ENCODE data around the gene CAMTA1.

Gene CAMTA1

GRCh38 chr1:7174980-7175906, 390.0 kb downstream of the CAMTA1 start:
- no peak for DNase-seq

- DNase-seq = no peak
Observed at GRCh38 chr1:7177021-7177420, 391.8 kb downstream of the CAMTA1 start.

- no peak for DNase-seq
Observed at GRCh38 chr1:7177438-7178146, 392.3 kb downstream of the CAMTA1 start.

- DNase-seq = no peak
Observed at GRCh38 chr1:7178336-7178735, 393.1 kb downstream of the CAMTA1 start.

- DNase-seq = no peak
Observed at GRCh38 chr1:7178741-7179140, 393.5 kb downstream of the CAMTA1 start.

GRCh38 chr1:7185721-7186120, 400.5 kb downstream of the CAMTA1 start:
- no peak for DNase-seq

GRCh38 chr1:7186382-7187111, 401.3 kb downstream of the CAMTA1 start:
- DNase-seq = no peak

- no peak for DNase-seq
Observed at GRCh38 chr1:7187112-7187493, 401.8 kb downstream of the CAMTA1 start.

- DNase-seq = no peak
Observed at GRCh38 chr1:7190261-7190660, 405.0 kb downstream of the CAMTA1 start.

- DNase-seq = no peak
Observed at GRCh38 chr1:7192453-7192852, 407.2 kb downstream of the CAMTA1 start.

- DNase-seq = no peak
Observed at GRCh38 chr1:7196036-7196911, 411.0 kb downstream of the CAMTA1 start.

GRCh38 chr1:7198664-7199063, 413.4 kb downstream of the CAMTA1 start:
- DNase-seq = no peak

GRCh38 chr1:7199077-7199779, 414.0 kb downstream of the CAMTA1 start:
- DNase-seq = no peak

GRCh38 chr1:7207875-7208646, 422.8 kb downstream of the CAMTA1 start:
- no peak for DNase-seq

GRCh38 chr1:7208647-7209180, 423.5 kb downstream of the CAMTA1 start:
- DNase-seq = no peak

GRCh38 chr1:7209336-7209735, 424.1 kb downstream of the CAMTA1 start:
- no peak for DNase-seq

GRCh38 chr1:7218210-7218832, 433.1 kb downstream of the CAMTA1 start:
- no peak for DNase-seq

- no peak for DNase-seq
Observed at GRCh38 chr1:7219031-7219430, 433.8 kb downstream of the CAMTA1 start.

GRCh38 chr1:7220007-7220406, 434.8 kb downstream of the CAMTA1 start:
- no peak for DNase-seq

GRCh38 chr1:7220712-7221252, 435.5 kb downstream of the CAMTA1 start:
- no peak for DNase-seq

Measured in activated naive CD4-positive, alpha-beta T cell (primary cell).